ENCODE measurements around the gene NCK2.

The NCK2 gene

GRCh38 chr2:105873721-105874120 is 129.0 kb downstream of the NCK2 start:
- no peaks in the 10 kb centered on the region for H3K27me3 ChIP-seq (ENCODE audit: low read length)
- no peak for TF ChIP-seq EZH2phosphoT487 (conservative IDR thresholded peaks at IDR 0.05; ENCODE audit: low read length)
- TF ChIP-seq CTCF (IDR thresholded peaks at IDR 0.05; ENCODE audit: insufficient read depth, low read length, poor library complexity, severe bottlenecking): no peak

GRCh38 chr2:105874466-105874865 is 129.8 kb downstream of the NCK2 start:
- Histone ChIP-seq H3K9ac (ENCODE audit: low read length) (no peak overlapping the region), H3F3A (ENCODE audit: insufficient read depth) (no peaks in the 10 kb centered on the region), H3K27ac (ENCODE audit: low read depth, low read length) (no peak overlapping the region), H4K20me1 (ENCODE audit: low read depth, low read length) (no peaks in the 10 kb centered on the region), H3K36me3 (ENCODE audit: low read length) (no peaks in the 10 kb centered on the region), H3K4me2 (ENCODE audit: low read depth, low read length, poor library complexity, severe bottlenecking) (no peak overlapping the region), H3K27me3 (ENCODE audit: low read length) (no peaks in the 10 kb centered on the region), H3K4me3 (ENCODE audit: insufficient read depth, low read length, poor library complexity, severe bottlenecking) (no peak overlapping the region), H2AFZ (ENCODE audit: low read depth, low read length, severe bottlenecking) (no peak overlapping the region), H3K79me2 (ENCODE audit: insufficient read depth, low read length) (no peaks in the 10 kb centered on the region), H3K9me3 (ENCODE audit: insufficient read depth, low read length) (no peaks in the 10 kb centered on the region), H3K9me2 (replicated peaks; ENCODE audit: insufficient read depth, low read length) (no peaks in the 10 kb centered on the region)
- TF ChIP-seq CTCF (IDR thresholded peaks at IDR 0.05; ENCODE audit: insufficient read depth, low read length, poor library complexity, severe bottlenecking) (no peak), EZH2phosphoT487 (conservative IDR thresholded peaks at IDR 0.05; ENCODE audit: low read length) (no peak)

More at GRCh38 chr2:105873721-105874120, 129.0 kb downstream of the NCK2 start:
- Histone ChIP-seq H3F3A (ENCODE audit: insufficient read depth) (no peaks in the 10 kb centered on the region), H2AFZ (ENCODE audit: low read depth, low read length, severe bottlenecking) (no peak overlapping the region), H3K79me2 (ENCODE audit: insufficient read depth, low read length) (no peaks in the 10 kb centered on the region), H3K4me3 (ENCODE audit: insufficient read depth, low read length, poor library complexity, severe bottlenecking) (no peak overlapping the region), H3K27ac (ENCODE audit: low read depth, low read length) (no peak overlapping the region), H3K9ac (ENCODE audit: low read length) (no peak overlapping the region), H3K9me3 (ENCODE audit: insufficient read depth, low read length) (no peaks in the 10 kb centered on the region), H4K20me1 (ENCODE audit: low read depth, low read length) (no peaks in the 10 kb centered on the region), H3K4me2 (ENCODE audit: low read depth, low read length, poor library complexity, severe bottlenecking) (no peak overlapping the region), H3K9me2 (replicated peaks; ENCODE audit: insufficient read depth, low read length) (no peaks in the 10 kb centered on the region), H3K36me3 (ENCODE audit: low read length) (no peaks in the 10 kb centered on the region)

GRCh38 chr2:105875241-105875640 is 130.5 kb downstream of the NCK2 start:
- Histone ChIP-seq H3K9me2 (replicated peaks; ENCODE audit: insufficient read depth, low read length) (no peaks in the 10 kb centered on the region), H3K79me2 (ENCODE audit: insufficient read depth, low read length) (no peaks in the 10 kb centered on the region), H3K4me2 (ENCODE audit: low read depth, low read length, poor library complexity, severe bottlenecking) (no peak overlapping the region), H3K27ac (ENCODE audit: low read depth, low read length) (no peak overlapping the region), H3K9ac (ENCODE audit: low read length) (no peak overlapping the region), H3F3A (ENCODE audit: insufficient read depth) (no peaks in the 10 kb centered on the region), H3K9me3 (ENCODE audit: insufficient read depth, low read length) (no peaks in the 10 kb centered on the region), H4K20me1 (ENCODE audit: low read depth, low read length) (no peaks in the 10 kb centered on the region), H3K4me3 (ENCODE audit: insufficient read depth, low read length, poor library complexity, severe bottlenecking) (no peak overlapping the region), H3K36me3 (ENCODE audit: low read length) (no peaks in the 10 kb centered on the region), H3K27me3 (ENCODE audit: low read length) (no peaks in the 10 kb centered on the region), H2AFZ (ENCODE audit: low read depth, low read length, severe bottlenecking) (no peak overlapping the region)
- TF ChIP-seq CTCF (IDR thresholded peaks at IDR 0.05; ENCODE audit: insufficient read depth, low read length, poor library complexity, severe bottlenecking): no peak
- no peak for TF ChIP-seq EZH2phosphoT487 (conservative IDR thresholded peaks at IDR 0.05; ENCODE audit: low read length)
